Endothelial cell (in vitro differentiated cells): ENCODE results near the gene CIPC. TPM values are rescaled to one million over a fixed set of nuclear protein-coding genes. Genes with fewer than 3 reads are reported as not detected.
A peak's percentile ranks its signal among the peaks of the same experiment; 100 is the strongest.

Source experiments
- DNase-seq: peaks from one replicate; pipeline ENCODE4 v3.0.0; 2021; ENCODE audit warnings: low spot score
- H3K27ac Mint-ChIP-seq: one replicate; pipeline ENCODE4 v1.8.0; 2021; ENCODE audit warnings: mixed read lengths, inconsistent platforms; ENCODE audit not compliant: unreplicated experiment
- H3K27me3 Mint-ChIP-seq: one replicate; pipeline ENCODE4 v1.8.0; 2021; ENCODE audit warnings: mild to moderate bottlenecking, moderate library complexity, mixed read lengths, inconsistent platforms; ENCODE audit not compliant: unreplicated experiment
- H3K36me3 Mint-ChIP-seq: one replicate; pipeline ENCODE4 v1.8.0; 2021; ENCODE audit warnings: mild to moderate bottlenecking, low read depth, mixed read lengths, inconsistent platforms; ENCODE audit not compliant: unreplicated experiment
- H3K4me1 Mint-ChIP-seq: one replicate; pipeline ENCODE4 v1.8.0; 2021; ENCODE audit warnings: mild to moderate bottlenecking, mixed read lengths, inconsistent platforms; ENCODE audit not compliant: unreplicated experiment
- H3K4me3 Mint-ChIP-seq: one replicate; pipeline ENCODE4 v1.8.0; 2021; ENCODE audit warnings: mild to moderate bottlenecking, mixed read lengths, inconsistent platforms; ENCODE audit not compliant: unreplicated experiment
- H3K9me3 Mint-ChIP-seq: one replicate; pipeline ENCODE4 v1.8.0; 2021; ENCODE audit warnings: mixed read lengths, inconsistent platforms; ENCODE audit not compliant: unreplicated experiment
- total RNA-seq: library from RNA; stranded (reverse); fragmentation: NEBNext Ultra II Directional; extraction: Animal tissue kit (Norgen Biotek cat#: 25700); gene quantifications from one replicate; pipeline ENCODE4 v1.2.1, GENCODE V29; 2021; ENCODE audit not compliant: unreplicated experiment
- TF ChIP-seq, protein P1 (sequence below): fragments of 200-600 bp; sonication (generic); IDR thresholded peaks from one replicate; pipeline ENCODE4 v1.5.0; 2021; ENCODE audit warnings: antibody characterized with exemption; ENCODE audit not compliant: unreplicated experiment

The CIPC gene
- total RNA-seq, 1 donor from 2014 or later, result 42.4 TPM

GRCh38 chr14:77145975-77146740, 48.1 kb downstream of the CIPC start:
- no peak for DNase-seq
- Mint-ChIP-seq H3K27me3 (peaks cover 9% of the 10 kb centered on the region), H3K4me1 (peaks cover 14% of the 10 kb centered on the region), H3K36me3 (no peaks in the 10 kb centered on the region), H3K4me3 (no peak overlapping the region), H3K27ac (peak overlapping the region; percentile 13), H3K9me3 (no peaks in the 10 kb centered on the region)
- TF ChIP-seq, protein P1, sequence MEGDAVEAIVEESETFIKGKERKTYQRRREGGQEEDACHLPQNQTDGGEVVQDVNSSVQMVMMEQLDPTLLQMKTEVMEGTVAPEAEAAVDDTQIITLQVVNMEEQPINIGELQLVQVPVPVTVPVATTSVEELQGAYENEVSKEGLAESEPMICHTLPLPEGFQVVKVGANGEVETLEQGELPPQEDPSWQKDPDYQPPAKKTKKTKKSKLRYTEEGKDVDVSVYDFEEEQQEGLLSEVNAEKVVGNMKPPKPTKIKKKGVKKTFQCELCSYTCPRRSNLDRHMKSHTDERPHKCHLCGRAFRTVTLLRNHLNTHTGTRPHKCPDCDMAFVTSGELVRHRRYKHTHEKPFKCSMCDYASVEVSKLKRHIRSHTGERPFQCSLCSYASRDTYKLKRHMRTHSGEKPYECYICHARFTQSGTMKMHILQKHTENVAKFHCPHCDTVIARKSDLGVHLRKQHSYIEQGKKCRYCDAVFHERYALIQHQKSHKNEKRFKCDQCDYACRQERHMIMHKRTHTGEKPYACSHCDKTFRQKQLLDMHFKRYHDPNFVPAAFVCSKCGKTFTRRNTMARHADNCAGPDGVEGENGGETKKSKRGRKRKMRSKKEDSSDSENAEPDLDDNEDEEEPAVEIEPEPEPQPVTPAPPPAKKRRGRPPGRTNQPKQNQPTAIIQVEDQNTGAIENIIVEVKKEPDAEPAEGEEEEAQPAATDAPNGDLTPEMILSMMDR, result no peak

DNA sequence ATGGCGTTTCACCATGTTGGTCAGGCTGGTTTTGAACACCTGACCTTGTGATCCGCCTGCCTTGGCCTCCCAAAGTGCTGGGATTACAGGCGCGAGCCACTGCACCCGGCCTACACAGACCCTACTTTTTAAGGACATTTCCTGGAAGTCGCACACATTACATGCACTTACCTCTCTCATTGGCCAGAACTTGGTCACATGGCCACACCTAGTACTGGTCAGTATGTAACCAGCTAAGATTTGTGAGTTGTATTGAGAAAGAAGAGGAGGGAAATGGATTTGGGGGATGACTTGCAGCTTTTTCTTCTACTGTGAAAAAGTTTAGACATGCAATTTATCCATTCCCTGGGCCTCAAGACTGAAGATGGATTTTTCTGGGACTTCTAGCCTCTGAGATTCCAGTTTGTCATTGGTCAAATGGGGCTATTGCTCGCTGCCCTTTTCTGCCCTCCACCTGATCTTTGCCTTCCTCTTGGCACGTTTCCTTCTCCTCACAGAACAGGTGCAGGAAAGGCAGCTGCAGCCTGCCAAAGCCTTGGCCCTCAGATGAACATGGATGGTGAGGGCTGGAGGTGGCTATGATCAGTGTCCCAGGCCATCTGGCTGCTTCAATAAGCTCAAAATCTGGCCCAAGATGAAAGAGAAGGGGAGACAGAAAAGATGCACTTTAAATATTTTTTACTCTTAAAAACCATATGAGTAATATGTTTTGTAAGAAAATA, 50.6 kb downstream of the CIPC start:
- Mint-ChIP-seq H3K4me1 (no peaks in the 10 kb centered on the region), H3K27me3 (peaks cover 6% of the 10 kb centered on the region), H3K9me3 (no peaks in the 10 kb centered on the region), H3K4me3 (no peak overlapping the region), H3K27ac (no peak overlapping the region), H3K36me3 (no peaks in the 10 kb centered on the region)
- DNase-seq, result no peak
- TF ChIP-seq, protein P1, result no peak

GRCh38 chr14:77151245-77151644, 53.2 kb downstream of the CIPC start:
- H3K36me3 Mint-ChIP-seq, result no peaks in the 10 kb centered on the region
- DNase-seq, result peak; percentile 66
- no peak overlapping the region for H3K4me3 Mint-ChIP-seq
- no peaks in the 10 kb centered on the region for H3K4me1 Mint-ChIP-seq
- H3K27me3 Mint-ChIP-seq, result peaks cover 3% of the 10 kb centered on the region
- TF ChIP-seq, protein P1, result peak; percentile 32
- no peaks in the 10 kb centered on the region for H3K9me3 Mint-ChIP-seq
- H3K27ac Mint-ChIP-seq, result no peak overlapping the region

DNA sequence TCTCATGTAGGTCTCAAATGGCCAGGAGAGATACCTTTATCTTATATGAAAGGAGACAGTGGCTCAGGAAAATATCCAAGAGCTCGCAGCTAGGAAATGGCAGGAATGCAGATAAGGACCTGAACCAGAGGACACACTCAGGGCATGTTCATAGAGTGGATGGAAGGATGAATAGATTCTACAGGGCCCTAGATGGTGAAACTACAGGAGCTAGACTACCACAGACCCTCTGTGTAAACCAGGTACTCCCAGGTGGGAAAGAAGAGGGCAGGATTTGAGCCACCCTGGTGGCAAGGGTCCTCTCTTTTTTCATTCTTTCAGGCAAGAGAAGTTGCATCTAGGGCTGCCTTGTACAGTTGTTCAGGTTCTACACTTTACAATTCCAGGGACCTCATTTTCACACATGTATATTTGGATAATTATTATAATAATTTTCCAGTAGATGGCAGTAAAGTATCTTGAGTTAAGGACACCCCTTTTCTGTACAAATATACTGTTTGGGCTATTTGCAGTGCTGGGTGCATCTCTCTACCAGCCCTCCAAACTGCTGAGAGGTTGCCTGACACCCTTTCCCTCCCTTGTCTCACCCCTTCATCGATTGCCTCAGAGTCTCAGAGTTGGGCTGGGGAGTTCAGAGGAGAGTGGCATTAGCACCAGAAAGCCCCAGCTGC, 54.0 kb downstream of the CIPC start:
- TF ChIP-seq, protein P1, result peak; percentile 17
- H3K27ac Mint-ChIP-seq, result no peak overlapping the region

More for the DNA sequence above, 54.0 kb downstream of the CIPC start:
- H3K9me3 Mint-ChIP-seq, result no peaks in the 10 kb centered on the region
- no peak for DNase-seq
- H3K4me3 Mint-ChIP-seq, result no peak overlapping the region
- no peaks in the 10 kb centered on the region for H3K4me1 Mint-ChIP-seq
- H3K36me3 Mint-ChIP-seq, result no peaks in the 10 kb centered on the region
- H3K27me3 Mint-ChIP-seq, result peaks cover 2% of the 10 kb centered on the region
